ENCODE results near the gene ZNF501. TPM values are rescaled to one million over a fixed set of nuclear protein-coding genes. Genes with fewer than 3 reads are reported as not detected.

ZNF501 gene
- total and polyA plus RNA-seq, 2 of the 13 experiments (the other 11 are each of a cell fraction or from before 2014, with no cell fraction given), result 2.4 to 2.8 TPM

DNA sequence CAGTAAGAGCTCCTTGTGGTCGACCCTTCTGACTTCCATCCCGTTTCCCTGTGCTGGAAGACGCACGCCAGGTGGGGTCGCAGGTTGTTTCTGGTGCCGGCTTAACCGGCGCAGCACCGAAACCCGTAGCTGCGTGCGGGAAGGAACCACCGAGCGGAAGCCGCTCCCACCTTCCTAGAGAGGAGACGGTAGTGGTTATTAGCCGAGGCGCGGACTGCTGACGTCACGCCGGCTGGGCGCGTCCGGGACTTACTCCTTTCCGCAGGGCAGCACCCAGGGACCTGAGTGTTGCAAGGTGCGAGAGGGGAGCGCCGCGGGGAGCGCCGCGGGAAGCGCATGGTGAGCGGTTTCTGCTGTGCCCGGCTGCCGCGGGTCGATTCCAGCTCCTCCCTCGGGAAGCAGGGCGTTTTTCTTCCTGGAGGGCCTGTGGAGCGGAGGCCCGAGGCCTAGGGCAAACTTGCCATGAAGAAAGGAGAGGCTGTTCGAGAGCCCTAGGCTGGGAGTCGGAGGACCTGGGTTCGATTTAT is at the start of gene ZNF501 (continued):
- TF ChIP-seq, protein P1, sequence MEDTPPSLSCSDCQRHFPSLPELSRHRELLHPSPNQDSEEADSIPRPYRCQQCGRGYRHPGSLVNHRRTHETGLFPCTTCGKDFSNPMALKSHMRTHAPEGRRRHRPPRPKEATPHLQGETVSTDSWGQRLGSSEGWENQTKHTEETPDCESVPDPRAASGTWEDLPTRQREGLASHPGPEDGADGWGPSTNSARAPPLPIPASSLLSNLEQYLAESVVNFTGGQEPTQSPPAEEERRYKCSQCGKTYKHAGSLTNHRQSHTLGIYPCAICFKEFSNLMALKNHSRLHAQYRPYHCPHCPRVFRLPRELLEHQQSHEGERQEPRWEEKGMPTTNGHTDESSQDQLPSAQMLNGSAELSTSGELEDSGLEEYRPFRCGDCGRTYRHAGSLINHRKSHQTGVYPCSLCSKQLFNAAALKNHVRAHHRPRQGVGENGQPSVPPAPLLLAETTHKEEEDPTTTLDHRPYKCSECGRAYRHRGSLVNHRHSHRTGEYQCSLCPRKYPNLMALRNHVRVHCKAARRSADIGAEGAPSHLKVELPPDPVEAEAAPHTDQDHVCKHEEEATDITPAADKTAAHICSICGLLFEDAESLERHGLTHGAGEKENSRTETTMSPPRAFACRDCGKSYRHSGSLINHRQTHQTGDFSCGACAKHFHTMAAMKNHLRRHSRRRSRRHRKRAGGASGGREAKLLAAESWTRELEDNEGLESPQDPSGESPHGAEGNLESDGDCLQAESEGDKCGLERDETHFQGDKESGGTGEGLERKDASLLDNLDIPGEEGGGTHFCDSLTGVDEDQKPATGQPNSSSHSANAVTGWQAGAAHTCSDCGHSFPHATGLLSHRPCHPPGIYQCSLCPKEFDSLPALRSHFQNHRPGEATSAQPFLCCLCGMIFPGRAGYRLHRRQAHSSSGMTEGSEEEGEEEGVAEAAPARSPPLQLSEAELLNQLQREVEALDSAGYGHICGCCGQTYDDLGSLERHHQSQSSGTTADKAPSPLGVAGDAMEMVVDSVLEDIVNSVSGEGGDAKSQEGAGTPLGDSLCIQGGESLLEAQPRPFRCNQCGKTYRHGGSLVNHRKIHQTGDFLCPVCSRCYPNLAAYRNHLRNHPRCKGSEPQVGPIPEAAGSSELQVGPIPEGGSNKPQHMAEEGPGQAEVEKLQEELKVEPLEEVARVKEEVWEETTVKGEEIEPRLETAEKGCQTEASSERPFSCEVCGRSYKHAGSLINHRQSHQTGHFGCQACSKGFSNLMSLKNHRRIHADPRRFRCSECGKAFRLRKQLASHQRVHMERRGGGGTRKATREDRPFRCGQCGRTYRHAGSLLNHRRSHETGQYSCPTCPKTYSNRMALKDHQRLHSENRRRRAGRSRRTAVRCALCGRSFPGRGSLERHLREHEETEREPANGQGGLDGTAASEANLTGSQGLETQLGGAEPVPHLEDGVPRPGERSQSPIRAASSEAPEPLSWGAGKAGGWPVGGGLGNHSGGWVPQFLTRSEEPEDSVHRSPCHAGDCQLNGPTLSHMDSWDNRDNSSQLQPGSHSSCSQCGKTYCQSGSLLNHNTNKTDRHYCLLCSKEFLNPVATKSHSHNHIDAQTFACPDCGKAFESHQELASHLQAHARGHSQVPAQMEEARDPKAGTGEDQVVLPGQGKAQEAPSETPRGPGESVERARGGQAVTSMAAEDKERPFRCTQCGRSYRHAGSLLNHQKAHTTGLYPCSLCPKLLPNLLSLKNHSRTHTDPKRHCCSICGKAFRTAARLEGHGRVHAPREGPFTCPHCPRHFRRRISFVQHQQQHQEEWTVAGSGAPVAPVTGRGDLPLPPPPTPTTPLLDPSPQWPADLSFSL (CRISPR knock-in tag; IDR thresholded peaks at IDR 0.05), result no peak
- 0 out of 2 replicates have a peak, but pooled peaks have one; percentile 49 for TF ChIP-seq SIN3A (IDR thresholded peaks at IDR 0.05; ENCODE audit: borderline replicate concordance, low read depth, low read length)
- TF ChIP-seq MTF1 (CRISPR knock-in tag; IDR thresholded peaks at IDR 0.05), result no peak
- TF ChIP-seq ETV5 (CRISPR knock-in tag; IDR thresholded peaks at IDR 0.05; ENCODE audit: borderline replicate concordance), result peak; percentile 77
- no peak for TF ChIP-seq GFI1 (CRISPR knock-in tag; IDR thresholded peaks at IDR 0.05; ENCODE audit: borderline replicate concordance)
- TF ChIP-seq ZNF782 (CRISPR knock-in tag; IDR thresholded peaks at IDR 0.05; ENCODE audit: borderline replicate concordance), result peak; percentile 65; the same call in 1 of the 2 replicates
- peak; percentile 86; the same call in 1 of the 2 replicates for TF ChIP-seq FOXK1 (CRISPR knock-in tag; IDR thresholded peaks at IDR 0.05; ENCODE audit: borderline replicate concordance, low read depth)
- TF ChIP-seq ZNF44 (CRISPR knock-in tag; IDR thresholded peaks at IDR 0.05), result no peak
- no peak for TF ChIP-seq RARG (CRISPR knock-in tag; IDR thresholded peaks at IDR 0.05; ENCODE audit: low read depth)
- TF ChIP-seq ZMAT3 (CRISPR knock-in tag; conservative IDR thresholded peaks at IDR 0.05), result no peak; the same call in 1 of the 2 replicates
- no peak for TF ChIP-seq MBNL3 (CRISPR knock-in tag; conservative IDR thresholded peaks at IDR 0.05)
- no peak for TF ChIP-seq ZNF24 (IDR thresholded peaks at IDR 0.05)
- TF ChIP-seq MYC (CRISPR knock-in tag; IDR thresholded peaks at IDR 0.05; ENCODE audit: borderline replicate concordance), result peak; percentile 90
- TF ChIP-seq HMG20A (CRISPR knock-in tag; IDR thresholded peaks at IDR 0.05; ENCODE audit: borderline replicate concordance), result no peak
- TF ChIP-seq MIER2 (CRISPR knock-in tag; IDR thresholded peaks at IDR 0.05), result peak; percentile 85
- TF ChIP-seq BRD4 (CRISPR knock-in tag; IDR thresholded peaks at IDR 0.05), result peak; percentile 82
- TF ChIP-seq ZBTB42 (CRISPR knock-in tag; IDR thresholded peaks at IDR 0.05), result no peak
- peak; percentile 87; the same call in 1 of the 2 replicates for TF ChIP-seq DMAP1 (CRISPR knock-in tag; IDR thresholded peaks at IDR 0.05)
- TF ChIP-seq BCLAF1 (IDR thresholded peaks at IDR 0.05), result no peak
- TF ChIP-seq ZHX1 (CRISPR knock-in tag; IDR thresholded peaks at IDR 0.05; ENCODE audit: low read depth), result peak; percentile 82

Measured in HepG2 (cell line).